ENCODE measurements around the gene NDUFV1. TPM values are rescaled to one million over a fixed set of nuclear protein-coding genes. Genes with fewer than 3 reads are reported as not detected.

Gene NDUFV1
- polyA plus RNA-seq, 1 of the 3 experiments (the other 2 are of a cell fraction): 278 TPM

GRCh38 chr11:67649634-67650510 is 43.1 kb downstream of the NDUFV1 start:
- TF ChIP-seq NFIC (IDR thresholded peaks at IDR 0.05; ENCODE audit: borderline replicate concordance) (no peak), REST (IDR thresholded peaks at IDR 0.05; ENCODE audit: low read depth, low read length) (no peak), RCOR1 (IDR thresholded peaks at IDR 0.05; ENCODE audit: low read length) (no peak), FOXM1 (IDR thresholded peaks at IDR 0.05; ENCODE audit: low read depth) (no peak), PBX3 (IDR thresholded peaks at IDR 0.05) (no peak), MXI1 (IDR thresholded peaks at IDR 0.05; ENCODE audit: low read depth, low read length) (no peak), JUND (IDR thresholded peaks at IDR 0.05) (no peak), TCF12 (IDR thresholded peaks at IDR 0.05) (no peak), SIN3A (IDR thresholded peaks at IDR 0.05; ENCODE audit: borderline replicate concordance, low read depth, low read length) (no peak), FOXJ3 (CRISPR knock-in tag; IDR thresholded peaks at IDR 0.05) (no peak), ZBTB33 (IDR thresholded peaks at IDR 0.05; ENCODE audit: borderline replicate concordance, low read depth) (no peak), NRF1 (IDR thresholded peaks at IDR 0.05; ENCODE audit: low read depth, low read length) (no peak)
- Histone ChIP-seq H3K4me2 (peak overlapping the region; percentile 52; the same call in 1 of the 2 replicates), H3K9ac (no peak overlapping the region), H3K27me3 (ENCODE audit: insufficient read depth) (no peaks in the 10 kb centered on the region), H3K79me2 (ENCODE audit: insufficient read depth) (no peaks in the 10 kb centered on the region), H3F3A (replicated peaks; ENCODE audit: insufficient read depth) (no peaks in the 10 kb centered on the region), H3K9me3 (no peaks in the 10 kb centered on the region), H3K27ac (ENCODE audit: low read depth in 2 of 2, low read length in 1 of 2) (no peak overlapping the region), H3K4me3 (ENCODE audit: low read depth in 2 of 2, low read length in 1 of 2) (peak overlapping the region; percentile 33 to 43; a peak in 1 of 4 replicates), H3K9me2 (no peaks in the 10 kb centered on the region), H3K36me3 (replicated peaks in 1 of 2; ENCODE audit: control insufficient read depth in 1 of 2, insufficient read depth in 2 of 2, low read length in 1 of 2) (no peaks in the 10 kb centered on the region), H2AFZ (ENCODE audit: low read depth) (0 out of 2 replicates have a peak overlapping the region, but pooled peaks have one; percentile 31), H3K4me1 (ENCODE audit: control insufficient read depth in 1 of 2, insufficient read depth in 2 of 2, low read depth in 1 of 2, low read length in 1 of 2) (no peaks in the 10 kb centered on the region; a peak in 1 of 4 replicates), H4K20me1 (ENCODE audit: insufficient read depth) (no peaks in the 10 kb centered on the region)
- POLR2A ChIA-PET: no interaction called here
- CTCF ChIA-PET: interaction anchor here (1.2 to 21.6 kb wide), 2 partner anchors 13 to 14 kb away, joined by 3 to 308 read pairs; partner anchors contain the start of genes NUDT8 and TBX10
- WGBS (ENCODE audit: low lambda C conversion rate): 83% methylated on average over 22 of the region's 22 CpGs
- DNase-seq: no peak
